Ectodermal cell (in vitro differentiated cells): ENCODE measurements around the gene CYREN.

Experiments
- H3K27ac ChIP-seq: 2 replicates; pipeline ENCODE4 v1.7.0; 2013; ENCODE audit warnings: mild to moderate bottlenecking, low read depth, low read length; ENCODE audit not compliant: insufficient read depth, poor library complexity, severe bottlenecking
- H3K27me3 ChIP-seq: 2 replicates; pipeline ENCODE4 v1.7.0; 2013; ENCODE audit warnings: mild to moderate bottlenecking, low read length; ENCODE audit not compliant: insufficient read depth, control insufficient read depth, poor library complexity, severe bottlenecking
- H3K36me3 ChIP-seq: one replicate; pipeline ENCODE4 v1.7.0; 2013; ENCODE audit warnings: low read length; ENCODE audit not compliant: control insufficient read depth, insufficient read depth
- H3K4me1 ChIP-seq: one replicate; pipeline ENCODE4 v1.7.0; 2013; ENCODE audit warnings: low read length; ENCODE audit not compliant: control insufficient read depth, insufficient read depth
- H3K4me3 ChIP-seq: 2 replicates; pipeline ENCODE4 v1.7.0; 2013; ENCODE audit warnings: low read depth, low read length, control low read depth; ENCODE audit not compliant: insufficient read depth
- H3K9me3 ChIP-seq: 2 replicates; pipeline ENCODE4 v1.7.0; 2013; ENCODE audit warnings: mild to moderate bottlenecking, low read length, moderate library complexity; ENCODE audit not compliant: control insufficient read depth
- WGBS, 2 experiments: methylation state at CpG; one replicate each; pipeline ENCODE4 v1.1.7; 2013; ENCODE audit warnings: missing lambda C conversion rate in 2 of 2; 5-methylcytosine and 5-hydroxymethylcytosine counted together

CYREN gene

DNA sequence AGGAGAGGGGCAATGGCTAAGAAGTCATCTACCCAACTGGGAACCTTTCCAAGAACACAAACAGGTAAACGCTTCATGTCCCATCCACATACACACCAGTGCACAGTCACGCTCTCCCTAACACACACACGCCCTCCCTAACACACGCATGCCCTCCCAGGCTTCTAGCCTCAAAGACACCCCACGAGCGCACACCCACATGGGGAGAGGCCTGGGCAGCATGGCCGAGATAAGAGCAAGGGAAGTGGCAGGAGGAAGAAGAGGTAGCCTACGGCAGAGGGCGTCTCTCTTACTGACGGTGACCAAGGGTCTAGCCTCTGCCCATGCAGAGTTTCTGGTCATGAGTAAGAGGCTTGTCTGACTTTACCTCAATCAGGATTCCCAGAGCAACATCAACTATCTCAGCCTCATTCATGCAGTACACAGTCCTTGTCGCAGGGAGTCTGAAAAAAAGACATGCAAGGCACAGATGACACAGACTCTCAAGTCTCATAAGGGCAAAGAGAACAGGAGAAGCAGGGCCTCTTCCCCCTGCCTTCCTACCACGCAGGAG lies 3.1 kb downstream of the CYREN start:
- H3K36me3 ChIP-seq = peaks cover 32% of the 10 kb centered on the region
- H3K27ac ChIP-seq = no peak overlapping the region
- WGBS, 2 experiments = 87 to 89% methylated on average over 12 of the region's 12 CpGs
- no peaks in the 10 kb centered on the region for H3K9me3 ChIP-seq
- H3K4me1 ChIP-seq = peaks cover 9% of the 10 kb centered on the region
- H3K27me3 ChIP-seq = no peaks in the 10 kb centered on the region
- no peak overlapping the region for H3K4me3 ChIP-seq

DNA sequence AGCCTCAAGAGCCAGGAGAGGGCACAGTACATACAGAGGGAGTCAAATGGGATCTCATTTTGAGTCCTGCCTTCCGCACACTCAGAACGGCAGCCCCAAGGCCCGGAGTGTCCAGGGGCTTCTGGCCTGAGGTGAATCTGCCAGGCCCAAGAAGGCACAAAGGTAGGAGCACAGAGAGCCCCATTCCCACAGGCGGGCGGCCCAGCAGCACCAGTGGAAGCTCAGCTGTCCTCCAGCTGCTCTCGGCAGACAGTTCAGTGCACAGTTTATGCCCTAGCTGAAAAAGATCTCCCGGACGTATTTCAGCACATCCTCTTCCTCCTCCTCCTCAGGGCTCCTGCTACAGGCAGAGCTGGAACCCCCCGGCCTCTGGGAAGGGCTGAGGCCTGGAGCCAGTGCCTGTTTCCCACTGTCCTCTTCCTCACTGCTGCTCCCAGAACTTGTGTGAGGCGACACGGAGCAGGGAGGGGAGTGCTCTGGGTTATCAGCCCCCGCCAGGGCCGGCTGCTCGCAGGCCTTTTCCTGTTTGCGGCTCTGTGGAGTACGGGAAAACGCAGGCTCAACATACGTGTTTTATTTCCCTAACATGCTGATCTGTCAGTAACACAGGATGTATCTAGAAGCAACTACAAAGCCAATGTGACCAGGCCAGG lies 4.0 kb downstream of the CYREN start:
- Histone ChIP-seq H3K36me3 (peaks cover 32% of the 10 kb centered on the region), H3K27me3 (no peaks in the 10 kb centered on the region), H3K9me3 (no peaks in the 10 kb centered on the region), H3K4me1 (peaks cover 9% of the 10 kb centered on the region), H3K4me3 (no peak overlapping the region), H3K27ac (no peak overlapping the region)
- WGBS, 2 experiments = 95 to 96% methylated on average over 18 of the region's 18 CpGs

DNA sequence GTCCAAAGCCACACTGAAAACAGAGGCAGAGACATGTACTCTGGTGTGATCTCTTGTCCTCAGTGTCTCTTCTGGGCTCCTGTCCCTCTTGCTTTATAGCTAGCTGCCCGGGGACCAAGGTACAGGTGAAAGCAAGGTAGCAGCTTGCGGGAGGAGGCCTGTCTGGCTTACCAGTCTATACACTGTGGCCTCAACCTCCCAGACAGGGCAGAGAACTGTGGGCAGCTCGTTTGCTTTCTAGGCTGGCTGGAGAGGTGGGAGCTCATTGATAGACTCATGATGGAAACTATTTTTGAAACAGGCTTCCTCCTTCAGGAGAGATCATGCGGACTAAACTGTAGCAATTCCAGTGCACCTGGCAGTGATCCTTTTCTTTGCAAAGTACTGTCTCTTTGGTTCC lies 4.6 kb downstream of the CYREN start:
- Histone ChIP-seq H3K9me3 (no peaks in the 10 kb centered on the region), H3K27me3 (no peaks in the 10 kb centered on the region), H3K4me1 (peaks cover 9% of the 10 kb centered on the region), H3K36me3 (peaks cover 32% of the 10 kb centered on the region), H3K27ac (no peak overlapping the region), H3K4me3 (no peak overlapping the region)
- WGBS, 2 experiments = 95 to 96% methylated on average over 4 of the region's 4 CpGs

DNA sequence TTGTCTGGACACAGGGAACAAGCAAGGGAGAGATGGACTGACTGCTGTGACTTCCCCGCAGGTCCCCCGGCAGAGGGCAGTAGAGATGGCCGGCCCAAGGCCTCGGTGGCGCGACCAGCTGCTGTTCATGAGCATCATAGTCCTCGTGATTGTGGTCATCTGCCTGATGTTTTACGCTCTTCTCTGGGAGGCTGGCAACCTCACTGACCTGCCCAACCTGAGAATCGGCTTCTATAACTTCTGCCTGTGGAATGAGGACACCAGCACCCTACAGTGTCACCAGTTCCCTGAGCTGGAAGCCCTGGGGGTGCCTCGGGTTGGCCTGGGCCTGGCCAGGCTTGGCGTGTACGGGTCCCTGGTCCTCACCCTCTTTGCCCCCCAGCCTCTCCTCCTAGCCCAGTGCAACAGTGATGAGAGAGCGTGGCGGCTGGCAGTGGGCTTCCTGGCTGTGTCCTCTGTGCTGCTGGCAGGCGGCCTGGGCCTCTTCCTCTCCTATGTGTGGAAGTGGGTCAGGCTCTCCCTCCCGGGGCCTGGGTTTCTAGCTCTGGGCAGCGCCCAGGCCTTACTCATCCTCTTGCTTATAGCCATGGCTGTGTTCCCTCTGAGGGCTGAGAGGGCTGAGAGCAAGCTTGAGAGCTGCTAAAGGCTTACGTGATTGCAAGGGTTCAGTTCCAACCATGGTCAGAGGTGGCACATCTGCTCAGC lies 6.0 kb downstream of the CYREN start:
- no peak overlapping the region for H3K4me3 ChIP-seq
- peaks cover 6% of the 10 kb centered on the region for H3K4me1 ChIP-seq
- peaks cover 32% of the 10 kb centered on the region for H3K36me3 ChIP-seq
- H3K9me3 ChIP-seq = no peaks in the 10 kb centered on the region
- WGBS, 2 experiments = 89 to 90% methylated on average over 18 of the region's 18 CpGs
- H3K27me3 ChIP-seq = no peaks in the 10 kb centered on the region
- no peak overlapping the region for H3K27ac ChIP-seq

DNA sequence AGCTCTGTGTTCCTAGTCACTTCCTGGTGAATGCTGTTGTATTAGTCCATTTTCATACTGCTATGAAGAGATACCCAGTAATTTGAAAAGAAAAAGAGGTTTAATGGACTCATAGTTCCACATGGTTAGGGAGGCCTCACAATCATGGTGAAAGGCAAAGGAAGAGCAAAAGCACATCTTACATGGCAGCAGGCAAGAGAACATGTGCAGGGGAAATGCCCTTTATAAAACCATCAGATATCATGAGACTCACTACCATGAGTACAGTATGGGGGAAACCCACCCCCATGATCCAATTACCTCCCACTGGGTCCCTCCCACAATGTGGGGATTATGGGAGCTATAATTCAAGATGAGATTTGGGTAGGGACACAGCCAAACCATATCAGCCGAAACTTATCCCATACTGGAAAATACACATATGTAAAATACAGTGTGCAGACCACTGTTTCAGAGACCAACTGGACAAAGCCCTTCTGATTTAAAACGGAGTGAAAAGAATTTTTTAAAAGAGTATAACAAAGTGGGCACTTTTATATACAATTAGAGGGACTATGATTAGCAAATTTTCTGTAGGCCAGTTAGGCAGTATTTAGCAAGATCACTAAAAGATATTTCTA lies 8.0 kb downstream of the CYREN start:
- 94 to 100% methylated on average over 1 to 2 of the region's 2 CpGs for WGBS, 2 experiments
- peaks cover 25% of the 10 kb centered on the region for H3K36me3 ChIP-seq
- no peaks in the 10 kb centered on the region for H3K27me3 ChIP-seq
- no peaks in the 10 kb centered on the region for H3K4me1 ChIP-seq
- H3K9me3 ChIP-seq = no peaks in the 10 kb centered on the region
- no peak overlapping the region for H3K4me3 ChIP-seq
- H3K27ac ChIP-seq = no peak overlapping the region

DNA sequence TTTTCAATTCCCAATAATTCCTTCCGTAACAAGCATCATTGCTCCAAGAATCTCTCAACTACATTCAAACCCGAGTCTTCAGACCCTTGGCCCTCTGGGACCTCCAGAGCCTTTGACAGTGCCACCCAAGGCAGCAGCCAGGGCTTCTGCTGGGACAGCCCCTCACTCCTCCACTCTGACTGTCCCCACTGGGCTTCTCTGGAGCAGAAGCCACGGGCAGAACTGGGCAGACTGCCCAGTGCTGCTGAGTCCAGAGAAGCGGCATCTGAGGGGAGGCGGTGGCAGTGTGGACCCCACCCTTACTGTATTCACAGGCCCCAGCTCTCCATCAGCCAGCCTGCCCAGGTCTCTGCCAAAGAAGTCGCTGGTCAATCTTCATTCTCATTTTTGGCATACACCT lies 8.8 kb downstream of the CYREN start:
- Histone ChIP-seq H3K9me3 (no peaks in the 10 kb centered on the region), H3K4me1 (no peaks in the 10 kb centered on the region), H3K4me3 (no peak overlapping the region), H3K27me3 (no peaks in the 10 kb centered on the region), H3K27ac (no peak overlapping the region), H3K36me3 (peaks cover 16% of the 10 kb centered on the region)
- 93 to 95% methylated on average over 6 of the region's 6 CpGs for WGBS, 2 experiments

DNA sequence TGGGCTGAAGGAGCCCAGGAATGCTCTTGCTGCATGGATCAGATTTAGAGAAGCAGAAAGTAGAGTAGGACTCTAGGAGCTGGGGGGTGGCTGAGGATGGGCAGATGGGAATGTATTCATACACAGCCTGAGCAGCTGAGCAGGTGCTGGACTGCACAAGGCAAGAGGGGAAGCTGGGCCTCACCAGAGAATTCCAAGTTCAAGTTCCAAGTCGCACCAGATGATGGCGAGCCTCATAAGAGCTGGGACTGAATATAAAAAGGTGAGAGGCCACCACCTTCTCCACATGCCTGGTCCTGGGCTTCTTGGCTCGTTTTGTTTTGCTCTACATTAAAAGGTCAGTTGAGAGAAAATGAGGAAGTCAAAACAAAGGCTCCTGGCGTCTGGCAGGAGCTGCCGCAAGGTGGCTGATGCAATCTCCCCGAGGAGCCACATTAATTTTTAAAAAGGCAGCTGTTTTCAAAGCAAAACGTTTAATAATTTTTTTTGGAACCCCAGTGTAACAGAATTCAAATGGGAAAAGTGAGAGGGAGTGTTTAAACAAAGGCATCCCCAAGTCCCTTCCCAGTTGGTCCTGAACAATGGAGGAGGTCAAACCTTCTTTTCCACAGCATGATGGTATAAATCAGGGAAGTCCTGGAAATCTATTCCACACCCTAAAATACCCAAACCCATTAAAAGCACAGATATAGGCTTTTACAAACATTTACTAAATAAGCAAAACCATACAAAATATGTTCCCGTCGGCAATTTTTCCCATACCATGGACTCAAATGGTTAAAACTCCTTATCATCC lies 9.5 kb downstream of the CYREN start:
- no peak overlapping the region for H3K27ac ChIP-seq
- H3K36me3 ChIP-seq = peaks cover 10% of the 10 kb centered on the region
- H3K9me3 ChIP-seq = no peaks in the 10 kb centered on the region
- no peaks in the 10 kb centered on the region for H3K4me1 ChIP-seq
- H3K27me3 ChIP-seq = no peaks in the 10 kb centered on the region
- WGBS, 2 experiments = 82 to 83% methylated on average over 9 of the region's 9 CpGs
- H3K4me3 ChIP-seq = no peak overlapping the region

DNA sequence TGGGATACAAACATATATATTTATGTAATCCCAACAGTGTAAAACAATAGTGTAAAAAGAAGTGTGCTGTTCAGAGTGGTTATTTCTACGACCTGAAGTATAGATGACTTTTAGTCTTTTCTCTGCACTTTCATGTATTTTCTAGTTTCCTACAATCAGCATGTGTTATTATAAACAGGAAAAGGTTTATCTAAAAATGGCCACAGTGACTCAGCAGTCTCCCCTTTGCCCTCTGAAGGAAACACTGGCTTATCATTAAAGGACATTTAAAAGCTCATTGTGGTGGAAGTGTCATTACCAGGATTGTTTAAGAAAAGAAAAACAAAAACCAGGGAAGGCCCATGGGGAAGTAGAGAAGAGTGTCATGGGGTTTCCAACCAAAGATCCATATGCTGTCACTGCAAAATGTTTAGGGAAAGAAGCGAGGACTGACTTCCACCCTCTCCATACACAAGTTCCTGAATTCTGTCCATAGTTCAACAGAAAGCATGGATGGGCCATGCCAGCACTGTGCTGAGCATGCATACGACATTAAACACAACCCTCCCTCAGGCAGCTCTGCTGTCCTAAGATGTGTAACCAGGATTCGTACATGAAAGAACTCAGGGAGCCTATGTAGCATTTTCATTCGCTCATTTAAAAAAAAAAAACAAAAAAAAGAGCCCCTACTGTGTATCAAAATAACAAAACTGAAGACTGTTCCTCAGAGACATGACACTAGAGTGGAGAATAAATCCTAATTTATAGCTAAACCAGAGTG lies 10.2 kb downstream of the CYREN start:
- peaks cover 10% of the 10 kb centered on the region for H3K36me3 ChIP-seq
- no peaks in the 10 kb centered on the region for H3K27me3 ChIP-seq
- H3K4me1 ChIP-seq = no peaks in the 10 kb centered on the region
- no peak overlapping the region for H3K27ac ChIP-seq
- 92% methylated on average over 4 to 5 of the region's 5 CpGs for WGBS, 2 experiments
- no peaks in the 10 kb centered on the region for H3K9me3 ChIP-seq
- no peak overlapping the region for H3K4me3 ChIP-seq

DNA sequence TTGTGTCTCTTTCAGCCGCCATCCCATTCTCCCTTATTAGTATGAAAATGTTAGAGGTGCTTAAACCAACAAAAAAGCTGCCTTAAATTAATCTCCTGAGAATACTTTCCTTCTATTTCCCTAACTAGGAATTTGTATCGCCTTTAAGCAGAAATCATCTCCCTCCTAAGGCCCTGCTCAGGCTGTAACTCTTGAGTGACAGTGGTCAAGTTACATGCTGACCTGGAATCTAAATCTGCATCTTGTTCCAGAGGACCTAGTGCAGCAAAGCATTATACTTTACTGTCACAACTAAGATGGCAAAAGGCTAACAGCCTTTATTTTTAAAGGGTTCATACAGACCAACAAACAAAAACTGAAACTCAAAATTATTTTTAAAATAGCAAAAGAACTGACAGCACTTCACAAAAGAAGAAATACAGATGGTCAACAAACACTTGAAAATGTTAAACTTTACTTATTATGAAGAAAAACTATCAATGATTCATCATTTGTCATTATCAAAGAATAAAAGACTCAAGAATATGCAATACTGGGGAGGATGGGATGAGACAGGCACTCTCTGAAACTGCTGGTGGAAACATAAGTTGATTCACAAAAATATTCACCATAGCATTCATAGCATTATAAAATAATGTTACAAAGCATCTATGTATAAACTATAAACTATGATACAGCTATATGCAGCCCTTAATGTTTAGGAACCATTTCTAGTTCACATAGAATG lies 11.0 kb downstream of the CYREN start:
- H3K4me1 ChIP-seq = no peaks in the 10 kb centered on the region
- no peak overlapping the region for H3K27ac ChIP-seq
- H3K36me3 ChIP-seq = peaks cover 6% of the 10 kb centered on the region
- H3K27me3 ChIP-seq = no peaks in the 10 kb centered on the region
- H3K9me3 ChIP-seq = no peaks in the 10 kb centered on the region
- WGBS, 2 experiments = 86 to 96% methylated on average over 1 to 2 of the region's 2 CpGs
- H3K4me3 ChIP-seq = no peak overlapping the region
